RPMI7951 (cell line): ENCODE measurements around the gene MTOR. TPM values are rescaled to one million over a fixed set of nuclear protein-coding genes. Genes with fewer than 3 reads are reported as not detected.
A peak's percentile ranks its signal among the peaks of the same experiment; 100 is the strongest.
"Not testable (repeated sequence)": the region's sequence is repeated elsewhere in the genome, so short reads cannot be mapped to it uniquely, and the experiment has no call there.

Experiments
- DNase-seq: peaks from one replicate; pipeline ENCODE4 v3.0.0-alpha.2; 2012; ENCODE audit warnings: low read depth
- total RNA-seq: library from RNA; depleted of rRNA; stranded (reverse); fragments of >200 nt; shearing (Covaris generic); gene quantifications from 2 replicates; pipeline ENCODE4 v1.2.3, GENCODE V29; 2014; rRNA removed

Gene MTOR
- total RNA-seq, 1 experiment from 2014 or later = 30.4 TPM

- not testable (repeated sequence) for DNase-seq
Measured at GRCh38 chr1:11063937-11064537, 198.3 kb downstream of the MTOR start.

DNA sequence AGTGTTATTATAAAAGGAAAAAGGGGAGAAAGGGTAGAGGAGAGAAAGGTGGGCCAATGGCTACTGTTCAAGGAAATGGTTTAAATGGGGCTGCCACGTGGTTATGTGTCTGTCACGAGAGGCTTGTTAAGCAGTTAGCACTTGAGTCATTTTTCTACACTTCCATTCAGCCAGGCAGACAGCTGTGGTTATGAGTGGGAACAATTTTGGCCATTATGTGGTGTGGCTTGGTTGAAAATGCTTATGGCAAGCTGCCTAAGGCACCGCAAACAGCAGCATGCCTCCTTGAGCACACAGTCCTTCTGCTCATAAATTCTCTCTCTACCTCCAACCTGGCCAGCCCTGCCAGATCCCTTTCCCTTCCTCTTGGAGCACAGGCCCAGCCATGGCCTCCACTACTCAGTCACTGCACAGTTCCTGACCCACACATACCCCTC, 199.4 kb downstream of the MTOR start:
- DNase-seq = peak; percentile 80

- no peak for DNase-seq
Measured at GRCh38 chr1:11061652-11062365, 200.5 kb downstream of the MTOR start.

GRCh38 chr1:11059968-11060830, 202.2 kb downstream of the MTOR start, which contains the start of gene SRM:
Gene SRM, minus strand, starts transcription at chr1:11060018. Its CDS starts 75 bp downstream, at chr1:11059943.
- DNase-seq = peak; percentile 90

- no peak for DNase-seq
Measured at GRCh38 chr1:11059155-11059967, 203.0 kb downstream of the MTOR start.

DNA sequence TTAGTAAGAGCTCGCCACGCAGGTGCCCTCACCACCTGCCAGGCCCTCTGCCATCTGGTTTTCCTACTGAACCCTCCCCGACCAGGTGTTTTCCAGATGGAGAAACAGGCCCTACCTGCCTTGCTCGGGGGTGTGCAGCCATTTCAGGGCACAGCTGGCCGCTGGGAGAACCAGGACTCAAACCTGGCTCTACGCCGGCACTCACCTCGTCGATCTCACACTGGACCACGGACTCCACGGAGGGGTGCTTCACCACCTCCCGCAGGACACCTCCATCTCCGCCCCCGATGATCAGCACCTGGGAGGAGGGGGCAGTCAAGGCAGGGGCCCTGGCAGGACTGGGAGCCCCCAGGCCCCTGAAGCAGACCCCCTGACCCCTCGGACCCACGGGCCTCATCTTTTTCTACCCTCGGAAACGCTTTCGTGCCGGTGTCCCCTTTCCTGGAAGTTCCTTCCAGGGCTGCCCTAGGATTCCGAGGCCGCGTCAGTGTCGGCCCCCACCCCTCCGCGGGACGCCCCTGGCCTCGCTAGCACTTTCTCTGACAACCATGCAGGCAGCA, 203.7 kb downstream of the MTOR start:
- no peak for DNase-seq

DNA sequence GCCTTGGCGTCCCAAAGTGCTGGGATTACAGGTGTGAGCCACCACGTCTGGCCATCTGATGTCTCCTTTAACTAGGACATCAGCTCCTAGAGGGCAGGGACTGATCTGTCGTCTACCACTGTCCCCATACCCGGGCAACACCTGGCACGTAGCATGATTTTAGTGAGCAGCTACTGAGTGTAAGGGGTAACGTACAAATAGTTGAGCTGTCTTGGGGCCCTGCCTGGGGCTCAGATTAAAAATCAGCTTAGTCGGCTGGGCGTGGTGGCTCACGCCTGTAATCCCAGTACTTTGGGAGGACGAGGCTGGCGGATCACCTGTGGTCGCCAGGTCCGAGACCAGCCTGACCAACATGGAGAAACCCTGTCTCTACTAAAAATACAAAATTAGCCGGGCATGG, 204.3 kb downstream of the MTOR start:
- no peak for DNase-seq

DNA sequence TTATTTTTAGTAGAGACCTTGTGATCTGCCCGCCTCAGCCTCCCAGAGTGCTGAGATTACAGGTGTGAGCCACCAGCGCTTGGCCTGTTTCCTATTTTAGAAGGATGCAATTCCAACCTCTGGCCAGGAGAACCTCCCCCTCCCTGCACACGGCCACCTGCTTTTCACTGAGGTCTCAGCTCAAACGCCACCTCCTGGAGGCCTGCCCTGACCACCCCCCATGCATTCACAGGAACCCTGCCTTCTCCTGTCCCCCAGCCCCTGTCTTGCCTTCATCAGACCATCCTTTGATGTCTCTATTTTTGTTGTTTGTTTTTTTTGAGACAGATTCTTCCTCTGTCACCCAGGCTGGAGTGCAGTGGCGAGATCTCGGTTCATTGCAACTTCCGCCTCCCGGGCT, 204.9 kb downstream of the MTOR start:
- DNase-seq = no peak

Other genes with a start within 250 kb of the MTOR start
- 69.6 and 74.4 TPM in 2 replicates for gene TARDBP, start 249.9 kb downstream of the MTOR start, total RNA-seq
- not detected in 2 replicates for gene MASP2, start 215.3 kb downstream of the MTOR start, total RNA-seq
- gene SRM, start 202.5 kb downstream of the MTOR start, total RNA-seq = 35.6 and 41.8 TPM in 2 replicates
- 76.9 and 105 TPM in 2 replicates for gene EXOSC10, start 162.7 kb downstream of the MTOR start, total RNA-seq
- not detected in 2 replicates for gene ANGPTL7, start 73.2 kb downstream of the MTOR start, total RNA-seq
- 7.1 and 10.8 TPM in 2 replicates for gene UBIAD1, start 10.6 kb upstream of the MTOR start, total RNA-seq
- not detected in 2 replicates for gene DISP3, start 216.6 kb upstream of the MTOR start, total RNA-seq